Chondrocyte (in vitro differentiated cells): ENCODE data around the gene PCSK4. TPM values are rescaled to one million over a fixed set of nuclear protein-coding genes. Genes with fewer than 3 reads are reported as not detected.

Source experiments
- DNase-seq: peaks from one replicate; pipeline ENCODE4 v3.0.0; 2021; ENCODE audit warnings: mixed read lengths, low spot score
- H3K27ac Mint-ChIP-seq: one replicate; pipeline ENCODE4 v1.8.0; 2021; ENCODE audit warnings: mild to moderate bottlenecking, moderate library complexity, mixed read lengths; ENCODE audit not compliant: unreplicated experiment
- H3K27me3 Mint-ChIP-seq: 2 replicates; pipeline ENCODE4 v1.8.0; 2021; ENCODE audit warnings: low read depth, mixed read lengths
- H3K36me3 Mint-ChIP-seq: 2 replicates; pipeline ENCODE4 v1.8.0; 2021; ENCODE audit warnings: low read depth, mixed read lengths
- H3K4me1 Mint-ChIP-seq: 2 replicates; pipeline ENCODE4 v1.8.0; 2021; ENCODE audit warnings: low read depth, mild to moderate bottlenecking, mixed read lengths
- H3K4me3 Mint-ChIP-seq: one replicate; pipeline ENCODE4 v1.8.0; 2021; ENCODE audit warnings: mild to moderate bottlenecking, moderate library complexity, mixed read lengths; ENCODE audit not compliant: unreplicated experiment
- H3K9me3 Mint-ChIP-seq: 2 replicates; pipeline ENCODE4 v1.8.0; 2021; ENCODE audit warnings: low read depth, mixed read lengths
- total RNA-seq: library from RNA; stranded (reverse); gene quantifications from 3 replicates; pipeline ENCODE4 v1.2.1, GENCODE V29; 2021
- TF ChIP-seq, protein P1 (sequence below): fragments of 200-600 bp; sonication (generic); IDR thresholded peaks from 2 replicates; pipeline ENCODE4 v1.5.0; 2021; ENCODE audit warnings: antibody characterized with exemption, mild to moderate bottlenecking, moderate library complexity

Gene PCSK4
- total RNA-seq, 1 donor from 2014 or later: 3.9 TPM

- TF ChIP-seq, protein P1, sequence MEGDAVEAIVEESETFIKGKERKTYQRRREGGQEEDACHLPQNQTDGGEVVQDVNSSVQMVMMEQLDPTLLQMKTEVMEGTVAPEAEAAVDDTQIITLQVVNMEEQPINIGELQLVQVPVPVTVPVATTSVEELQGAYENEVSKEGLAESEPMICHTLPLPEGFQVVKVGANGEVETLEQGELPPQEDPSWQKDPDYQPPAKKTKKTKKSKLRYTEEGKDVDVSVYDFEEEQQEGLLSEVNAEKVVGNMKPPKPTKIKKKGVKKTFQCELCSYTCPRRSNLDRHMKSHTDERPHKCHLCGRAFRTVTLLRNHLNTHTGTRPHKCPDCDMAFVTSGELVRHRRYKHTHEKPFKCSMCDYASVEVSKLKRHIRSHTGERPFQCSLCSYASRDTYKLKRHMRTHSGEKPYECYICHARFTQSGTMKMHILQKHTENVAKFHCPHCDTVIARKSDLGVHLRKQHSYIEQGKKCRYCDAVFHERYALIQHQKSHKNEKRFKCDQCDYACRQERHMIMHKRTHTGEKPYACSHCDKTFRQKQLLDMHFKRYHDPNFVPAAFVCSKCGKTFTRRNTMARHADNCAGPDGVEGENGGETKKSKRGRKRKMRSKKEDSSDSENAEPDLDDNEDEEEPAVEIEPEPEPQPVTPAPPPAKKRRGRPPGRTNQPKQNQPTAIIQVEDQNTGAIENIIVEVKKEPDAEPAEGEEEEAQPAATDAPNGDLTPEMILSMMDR: no peak
- no peaks in the 10 kb centered on the region for H3K9me3 Mint-ChIP-seq
- H3K36me3 Mint-ChIP-seq: no peaks in the 10 kb centered on the region
- H3K27ac Mint-ChIP-seq: no peak overlapping the region
- H3K4me3 Mint-ChIP-seq: no peak overlapping the region
- no peaks in the 10 kb centered on the region for H3K4me1 Mint-ChIP-seq
- DNase-seq: no peak
- peaks cover 4% of the 10 kb centered on the region for H3K27me3 Mint-ChIP-seq
Measured at GRCh38 chr19:1486720-1487575, 3.2 kb downstream of the PCSK4 start.

- Mint-ChIP-seq H3K27ac (no peak overlapping the region), H3K4me1 (peaks cover 3% of the 10 kb centered on the region), H3K27me3 (no peaks in the 10 kb centered on the region), H3K9me3 (no peaks in the 10 kb centered on the region), H3K4me3 (no peak overlapping the region), H3K36me3 (peaks cover under 1% of the 10 kb centered on the region)
- no peak for DNase-seq
- TF ChIP-seq, protein P1: no peak
Measured at GRCh38 chr19:1483979-1484428, 6.1 kb downstream of the PCSK4 start.

DNA sequence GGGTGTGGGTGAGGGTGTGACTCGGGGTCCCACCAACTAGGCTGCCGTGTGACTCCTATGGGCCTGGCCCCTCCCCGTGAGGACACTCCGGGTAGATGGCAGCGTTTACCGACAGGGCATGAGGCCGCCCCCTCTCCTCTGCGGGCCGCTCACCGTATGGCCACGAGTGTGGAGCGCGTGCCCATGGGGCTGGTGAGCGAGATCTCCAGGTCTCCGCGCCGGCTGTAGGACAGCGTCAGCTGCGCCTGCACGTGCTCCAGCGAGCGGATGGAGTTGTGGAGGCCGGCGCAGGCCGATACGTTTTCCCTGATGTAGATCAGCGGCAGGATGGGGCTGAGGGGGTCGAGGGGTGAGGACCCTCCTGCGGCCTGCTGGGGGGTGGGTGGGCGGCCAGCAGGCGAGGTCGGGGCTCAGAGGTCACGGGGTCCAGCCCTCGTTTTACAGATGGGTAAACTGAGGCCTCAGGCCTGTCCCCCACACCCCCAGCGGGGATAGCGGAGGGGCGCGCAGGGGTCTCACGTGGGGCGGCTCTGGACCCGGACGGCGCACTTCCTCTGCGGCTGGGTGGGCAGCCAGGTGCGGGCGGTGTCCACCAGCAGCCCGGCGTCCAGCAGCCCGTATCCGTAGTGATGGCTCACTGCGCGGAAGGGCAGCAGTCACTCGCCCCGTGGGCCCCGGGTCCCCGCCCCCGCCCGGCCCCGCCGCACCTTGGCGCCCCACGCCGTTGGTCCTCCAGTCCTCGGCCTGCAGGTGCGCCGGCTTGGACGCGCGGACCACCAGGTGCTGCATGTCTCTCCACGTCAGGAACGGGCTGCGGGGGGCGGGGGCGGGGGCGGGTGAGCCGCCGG lies 6.8 kb downstream of the PCSK4 start:
- H3K27me3 Mint-ChIP-seq: no peaks in the 10 kb centered on the region
- TF ChIP-seq, protein P1: no peak
- peaks cover 5% of the 10 kb centered on the region for H3K4me1 Mint-ChIP-seq
- H3K4me3 Mint-ChIP-seq: no peak overlapping the region
- no peak for DNase-seq
- peaks cover 1% of the 10 kb centered on the region for H3K36me3 Mint-ChIP-seq
- no peaks in the 10 kb centered on the region for H3K9me3 Mint-ChIP-seq
- no peak overlapping the region for H3K27ac Mint-ChIP-seq

DNA sequence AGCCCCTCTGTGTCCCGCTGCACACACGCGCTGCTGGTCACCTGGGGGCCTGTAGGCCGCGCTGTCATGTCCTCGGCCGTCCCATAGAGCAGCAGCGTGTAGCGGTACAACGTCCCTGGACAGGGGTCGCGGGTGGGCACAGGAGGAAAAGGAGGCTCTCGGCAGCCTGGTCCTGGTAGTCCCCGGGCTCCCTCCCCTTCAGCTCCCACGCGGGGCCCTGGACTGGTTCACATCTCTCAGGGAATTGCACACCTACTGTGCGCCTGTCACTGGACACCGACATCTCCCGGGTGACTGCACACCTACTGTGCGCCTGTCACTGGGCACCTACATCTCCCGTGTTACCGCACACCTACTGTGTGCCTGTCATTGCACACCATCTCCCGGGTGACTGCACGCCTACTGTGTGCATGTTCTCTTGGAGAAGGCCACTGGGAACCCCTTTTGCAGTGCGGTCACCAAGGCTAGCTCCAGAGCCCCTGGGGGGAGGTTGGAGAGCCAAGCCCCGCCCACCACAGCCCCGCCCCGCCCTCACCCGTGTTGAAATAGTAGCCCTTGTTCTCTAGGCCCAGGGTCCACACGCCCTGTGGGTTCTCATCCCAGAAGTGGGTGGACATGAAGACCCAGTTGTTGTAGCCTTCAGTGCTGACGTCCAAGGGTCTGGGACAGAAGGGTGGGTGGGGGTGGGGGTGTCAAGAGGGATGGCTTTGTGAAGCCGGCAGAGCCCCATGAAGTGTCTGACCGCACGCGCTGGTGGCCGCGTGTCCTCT lies 7.6 kb downstream of the PCSK4 start:
- Mint-ChIP-seq H3K36me3 (peaks cover 1% of the 10 kb centered on the region), H3K4me3 (no peak overlapping the region), H3K27me3 (no peaks in the 10 kb centered on the region), H3K4me1 (peaks cover 12% of the 10 kb centered on the region), H3K9me3 (no peaks in the 10 kb centered on the region), H3K27ac (no peak overlapping the region)
- peak; percentile 90 for DNase-seq
- TF ChIP-seq, protein P1: no peak
